NCI-H345 (cell line): ENCODE results near the gene TRIM39.

Source experiments
- DNase-seq: peaks from one replicate; lab custom pipeline; 2025; lab: John Stamatoyannopoulos, UW

Gene TRIM39

GRCh38 chr6:30327232-30327746 is 562 bp downstream of the TRIM39 start:
- DNase-seq, result no peak

GRCh38 chr6:30328397-30328796 is 1.7 kb downstream of the TRIM39 start:
- DNase-seq, result no peak

- no peak for DNase-seq
These were observed 2.6 kb downstream of the TRIM39 start for GRCh38 chr6:30329331-30329730.

GRCh38 chr6:30331981-30332380 is 5.3 kb downstream of the TRIM39 start:
- DNase-seq, result no peak

GRCh38 chr6:30334075-30334783 is 7.5 kb downstream of the TRIM39 start:
- DNase-seq, result no peak

- DNase-seq, result no peak
These were observed 13.9 kb downstream of the TRIM39 start for GRCh38 chr6:30340589-30341054.

- DNase-seq, result no peak
These were observed 14.5 kb downstream of the TRIM39 start for GRCh38 chr6:30341218-30341617.

GRCh38 chr6:30341728-30342127 is 15.0 kb downstream of the TRIM39 start:
- no peak for DNase-seq

GRCh38 chr6:30344191-30344867 is 17.6 kb downstream of the TRIM39 start:
- no peak for DNase-seq

- DNase-seq, result peak; percentile 87
These were observed 18.3 kb downstream of the TRIM39 start, which contains the start of gene RPP21 for GRCh38 chr6:30344868-30345671. TSS of gene RPP21 (plus strand) at chr6:30345156. CDS start at chr6:30345172, 16 bp downstream.

- no peak for DNase-seq
These were observed 19.1 kb downstream of the TRIM39 start for GRCh38 chr6:30345852-30346251.

- no peak for DNase-seq
These were observed 22.2 kb downstream of the TRIM39 start for GRCh38 chr6:30348957-30349356.

- no peak for DNase-seq
These were observed 22.9 kb downstream of the TRIM39 start for GRCh38 chr6:30349421-30350177.

- no peak for DNase-seq
These were observed 23.8 kb downstream of the TRIM39 start for GRCh38 chr6:30350524-30350923.

- DNase-seq, result no peak
These were observed 25.8 kb downstream of the TRIM39 start for GRCh38 chr6:30352550-30352949.

GRCh38 chr6:30355281-30355680 is 28.6 kb downstream of the TRIM39 start:
- DNase-seq, result no peak

- no peak for DNase-seq
These were observed 29.8 kb downstream of the TRIM39 start for GRCh38 chr6:30356536-30356935.

GRCh38 chr6:30357678-30358540 is 31.2 kb downstream of the TRIM39 start:
- DNase-seq, result peak; percentile 55

- DNase-seq, result no peak
These were observed 32.5 kb downstream of the TRIM39 start for GRCh38 chr6:30359276-30359675.

GRCh38 chr6:30360139-30360538 is 33.4 kb downstream of the TRIM39 start:
- DNase-seq, result no peak

- DNase-seq, result no peak
These were observed 34.9 kb downstream of the TRIM39 start for GRCh38 chr6:30361661-30362060.
